ENCODE results near the gene SENP1.
A peak's percentile ranks its signal among the peaks of the same experiment; 100 is the strongest.

Gene SENP1

GRCh38 chr12:48110691-48111311, 4.9 kb upstream of the SENP1 start:
- DNase-seq: no peak

GRCh38 chr12:48109424-48109823, 3.5 kb upstream of the SENP1 start:
- DNase-seq: no peak

GRCh38 chr12:48106681-48107613, 1.1 kb upstream of the SENP1 start:
- DNase-seq: no peak

GRCh38 chr12:48105321-48105866, 485 bp downstream of the SENP1 start:
- peak; percentile 58 for DNase-seq

GRCh38 chr12:48104531-48104930, 1.3 kb downstream of the SENP1 start:
- DNase-seq: no peak

- no peak for DNase-seq
These were observed 13.3 kb downstream of the SENP1 start for GRCh38 chr12:48092611-48093010.

- no peak for DNase-seq
These were observed 19.6 kb downstream of the SENP1 start for GRCh38 chr12:48086327-48086726.

GRCh38 chr12:48084841-48085460, 20.9 kb downstream of the SENP1 start:
- no peak for DNase-seq

GRCh38 chr12:48084066-48084465, 21.8 kb downstream of the SENP1 start:
- no peak for DNase-seq

GRCh38 chr12:48080821-48081220, 25.1 kb downstream of the SENP1 start:
- DNase-seq: no peak

GRCh38 chr12:48080285-48080684, 25.6 kb downstream of the SENP1 start:
- DNase-seq: no peak

- DNase-seq: no peak
These were observed 27.0 kb downstream of the SENP1 start for GRCh38 chr12:48078901-48079300.

- DNase-seq: no peak
These were observed 28.8 kb downstream of the SENP1 start for GRCh38 chr12:48077111-48077510.

- no peak for DNase-seq
These were observed 30.0 kb downstream of the SENP1 start for GRCh38 chr12:48075832-48076231.

- DNase-seq: no peak
These were observed 31.6 kb downstream of the SENP1 start for GRCh38 chr12:48074266-48074665.

GRCh38 chr12:48072266-48072665, 33.6 kb downstream of the SENP1 start:
- no peak for DNase-seq

GRCh38 chr12:48071808-48072207, 34.1 kb downstream of the SENP1 start:
- DNase-seq: no peak

GRCh38 chr12:48070731-48071130, 35.1 kb downstream of the SENP1 start:
- no peak for DNase-seq

GRCh38 chr12:48070033-48070432, 35.8 kb downstream of the SENP1 start:
- no peak for DNase-seq

- DNase-seq: no peak
These were observed 36.6 kb downstream of the SENP1 start for GRCh38 chr12:48069241-48069640.

- DNase-seq: no peak
These were observed 37.4 kb downstream of the SENP1 start for GRCh38 chr12:48068457-48068856.

- DNase-seq: no peak
These were observed 38.5 kb downstream of the SENP1 start for GRCh38 chr12:48067250-48067938.

GRCh38 chr12:48065041-48065440, 40.8 kb downstream of the SENP1 start:
- DNase-seq: no peak

All from stimulated activated CD4-positive, alpha-beta T cell treated with anti-CD3 and anti-CD28 coated beads, Interleukin-15, amount 100 ng/mL, for 24 hours (primary cell).